Measurements from ENCODE around the gene RPS6KA2.

Gene RPS6KA2

GRCh38 chr6:166604328-166604727 is 22.7 kb downstream of the RPS6KA2 start:
- DNase-seq (ENCODE audit: low spot score), result no peak
- in situ Hi-C loops (cut with MboI; ENCODE audit: low pct_unique_long_range_greater_than_20kb, low sequenced_read_pairs, unreplicated experiment), result no loop called here
- no peak for TF ChIP-seq CTCF (IDR thresholded peaks at IDR 0.05; ENCODE audit: extremely low read depth, insufficient read depth, missing control alignments)

- no peak for DNase-seq (ENCODE audit: low spot score)
- TF ChIP-seq CTCF (IDR thresholded peaks at IDR 0.05; ENCODE audit: extremely low read depth, insufficient read depth, missing control alignments), result no peak
- in situ Hi-C loops (cut with MboI; ENCODE audit: low pct_unique_long_range_greater_than_20kb, low sequenced_read_pairs, unreplicated experiment), result no loop called here
Observed at GRCh38 chr6:166603043-166603690, 23.9 kb downstream of the RPS6KA2 start.

GRCh38 chr6:166601956-166602355 is 25.1 kb downstream of the RPS6KA2 start:
- no peak for TF ChIP-seq CTCF (IDR thresholded peaks at IDR 0.05; ENCODE audit: extremely low read depth, insufficient read depth, missing control alignments)
- in situ Hi-C loops (cut with MboI; ENCODE audit: low pct_unique_long_range_greater_than_20kb, low sequenced_read_pairs, unreplicated experiment), result no loop called here
- no peak for DNase-seq (ENCODE audit: low spot score)

- no peak for TF ChIP-seq CTCF (IDR thresholded peaks at IDR 0.05; ENCODE audit: extremely low read depth, insufficient read depth, missing control alignments)
- DNase-seq (ENCODE audit: low spot score), result no peak
- in situ Hi-C loops (cut with MboI; ENCODE audit: low pct_unique_long_range_greater_than_20kb, low sequenced_read_pairs, unreplicated experiment), result no loop called here
Observed at GRCh38 chr6:166600931-166601330, 26.1 kb downstream of the RPS6KA2 start.

GRCh38 chr6:166599205-166599604 is 27.8 kb downstream of the RPS6KA2 start:
- no peak for DNase-seq (ENCODE audit: low spot score)
- TF ChIP-seq CTCF (IDR thresholded peaks at IDR 0.05; ENCODE audit: extremely low read depth, insufficient read depth, missing control alignments), result no peak
- in situ Hi-C loops (cut with MboI; ENCODE audit: low pct_unique_long_range_greater_than_20kb, low sequenced_read_pairs, unreplicated experiment), result no loop called here

GRCh38 chr6:166598441-166599138 is 28.5 kb downstream of the RPS6KA2 start:
- no peak for DNase-seq (ENCODE audit: low spot score)
- no peak for TF ChIP-seq CTCF (IDR thresholded peaks at IDR 0.05; ENCODE audit: extremely low read depth, insufficient read depth, missing control alignments)
- in situ Hi-C loops (cut with MboI; ENCODE audit: low pct_unique_long_range_greater_than_20kb, low sequenced_read_pairs, unreplicated experiment), result no loop called here

Measured in GM13977 (cell line).